Mesothelial cell of epicardium (in vitro differentiated cells): ENCODE results near the gene TMEM182. TPM values are rescaled to one million over a fixed set of nuclear protein-coding genes. Genes with fewer than 3 reads are reported as not detected.

Experiments used
- DNase-seq, 2 experiments: peaks; one replicate each; pipeline ENCODE4 v3.0.0; 2021; ENCODE audit warnings: low spot score in 2 of 2; ENCODE audit not compliant: unreplicated experiment in 2 of 2
- H3K27ac Mint-ChIP-seq: 2 replicates; pipeline ENCODE4 v1.8.0; 2021; ENCODE audit warnings: mixed read lengths
- H3K27me3 Mint-ChIP-seq: 2 replicates; pipeline ENCODE4 v1.8.0; 2021; ENCODE audit warnings: low read depth, mixed read lengths
- H3K36me3 Mint-ChIP-seq: 2 replicates; pipeline ENCODE4 v1.8.0; 2021; ENCODE audit warnings: mixed read lengths
- H3K4me1 Mint-ChIP-seq: 2 replicates; pipeline ENCODE4 v1.8.0; 2021; ENCODE audit warnings: mixed read lengths
- H3K4me3 Mint-ChIP-seq: 2 replicates; pipeline ENCODE4 v1.8.0; 2021; ENCODE audit warnings: mild to moderate bottlenecking, moderate library complexity, mixed read lengths
- H3K9me3 Mint-ChIP-seq: 2 replicates; pipeline ENCODE4 v1.8.0; 2021; ENCODE audit warnings: mixed read lengths
- CTCF ChIP-seq: fragments of 200-600 bp; sonication (generic); IDR thresholded peaks from one replicate; pipeline ENCODE4 v1.5.0; 2021; ENCODE audit warnings: antibody characterized with exemption; ENCODE audit not compliant: unreplicated experiment
- total RNA-seq: library from RNA; stranded (reverse); gene quantifications from 3 replicates; pipeline ENCODE4 v1.2.1, GENCODE V29; 2021

Gene TMEM182
- total RNA-seq, 1 donor from 2014 or later, result 8.0 TPM

GRCh38 chr2:102803041-102803896, 41.4 kb downstream of the TMEM182 start:
- H3K4me3 Mint-ChIP-seq, result no peak overlapping the region

GRCh38 chr2:102803897-102804217, 42.0 kb downstream of the TMEM182 start:
- H3K4me3 Mint-ChIP-seq, result no peak overlapping the region
- H3K27ac Mint-ChIP-seq, result no peak overlapping the region
- peaks cover 46% of the 10 kb centered on the region for H3K36me3 Mint-ChIP-seq
- peaks cover 4% of the 10 kb centered on the region for H3K4me1 Mint-ChIP-seq
- TF ChIP-seq CTCF, result no peak
- H3K27me3 Mint-ChIP-seq, result no peaks in the 10 kb centered on the region
- DNase-seq, result no peak
- H3K9me3 Mint-ChIP-seq, result peaks cover 43% of the 10 kb centered on the region

More at GRCh38 chr2:102803041-102803896, 41.4 kb downstream of the TMEM182 start:
- H3K4me1 Mint-ChIP-seq, result peaks cover 4% of the 10 kb centered on the region
- H3K9me3 Mint-ChIP-seq, result peaks cover 43% of the 10 kb centered on the region
- no peak overlapping the region for H3K27ac Mint-ChIP-seq
- peaks cover 47% of the 10 kb centered on the region for H3K36me3 Mint-ChIP-seq
- H3K27me3 Mint-ChIP-seq, result no peaks in the 10 kb centered on the region
- TF ChIP-seq CTCF, result no peak
- no peak for DNase-seq

GRCh38 chr2:102806250-102806837, 44.5 kb downstream of the TMEM182 start:
- no peak overlapping the region for H3K27ac Mint-ChIP-seq
- peak; percentile 61 for TF ChIP-seq CTCF
- no peaks in the 10 kb centered on the region for H3K27me3 Mint-ChIP-seq
- peaks cover 21% of the 10 kb centered on the region for H3K36me3 Mint-ChIP-seq
- no peak overlapping the region for H3K4me3 Mint-ChIP-seq
- DNase-seq, result peak in 1 of 2 experiments; percentile 77
- peaks cover 4% of the 10 kb centered on the region for H3K4me1 Mint-ChIP-seq
- H3K9me3 Mint-ChIP-seq, result peaks cover 19% of the 10 kb centered on the region

- H3K27ac Mint-ChIP-seq, result no peak overlapping the region
- H3K4me3 Mint-ChIP-seq, result no peak overlapping the region
- H3K4me1 Mint-ChIP-seq, result no peaks in the 10 kb centered on the region
- peaks cover 2% of the 10 kb centered on the region for H3K36me3 Mint-ChIP-seq
- H3K27me3 Mint-ChIP-seq, result no peaks in the 10 kb centered on the region
- no peak for TF ChIP-seq CTCF
- DNase-seq, result no peak
- no peaks in the 10 kb centered on the region for H3K9me3 Mint-ChIP-seq
Observed at GRCh38 chr2:102809291-102810189, 47.7 kb downstream of the TMEM182 start.

GRCh38 chr2:102815285-102815684, 53.5 kb downstream of the TMEM182 start:
- H3K36me3 Mint-ChIP-seq, result no peaks in the 10 kb centered on the region
- no peaks in the 10 kb centered on the region for H3K4me1 Mint-ChIP-seq
- no peak for DNase-seq
- H3K4me3 Mint-ChIP-seq, result no peak overlapping the region
- H3K27me3 Mint-ChIP-seq, result no peaks in the 10 kb centered on the region
- H3K9me3 Mint-ChIP-seq, result no peaks in the 10 kb centered on the region
- no peak for TF ChIP-seq CTCF
- no peak overlapping the region for H3K27ac Mint-ChIP-seq
